ENCODE data around the gene DISC1. TPM values are rescaled to one million over a fixed set of nuclear protein-coding genes. Genes with fewer than 3 reads are reported as not detected.

Gene DISC1
- polyA plus RNA-seq, 3 donors: 5.5 to 14.7 (median 5.8) TPM

DNA sequence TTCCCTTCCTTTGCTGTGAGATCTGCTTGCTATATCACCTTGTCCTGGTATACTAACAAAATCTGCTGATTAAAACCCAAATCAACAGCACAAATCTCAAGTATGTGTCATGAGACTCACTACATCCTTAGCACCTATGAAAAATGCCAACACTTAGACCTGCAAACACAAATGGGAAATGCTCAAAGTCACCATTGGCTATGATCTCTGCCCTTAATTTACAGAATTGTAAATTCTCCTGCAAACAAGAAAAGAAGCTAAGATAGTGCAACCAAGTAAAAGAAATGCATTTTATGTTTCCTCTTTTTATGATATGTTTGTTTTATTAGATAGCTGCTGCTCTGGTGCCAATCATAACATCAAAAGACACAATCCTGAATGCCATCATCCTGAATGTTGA lies 80.8 kb downstream of the DISC1 start:
- H3K4me3 ChIP-seq (replicated peaks in 1 of 3; ENCODE audit: low read depth in 2 of 3, low read length in 3 of 3): no peak overlapping the region
- H3K79me2 ChIP-seq (ENCODE audit: insufficient read depth, low read length): peaks cover 11% of the 10 kb centered on the region
- Mint-ChIP-seq H3K4me1 (peaks cover 12% of the 10 kb centered on the region), H3K9me3 (peaks cover 0 to 2% (median 0%) of the 10 kb centered on the region in 7 donors), H3K27me3 (ENCODE audit: low read depth in 3 of 3) (no peaks in the 10 kb centered on the region), H3K27ac (peak overlapping the region in 1 of 7 donors; percentile 2), H3K36me3 (peaks cover 62 to 81% of the 10 kb centered on the region in 2 donors), H3K4me3 (no peak overlapping the region)
- intact Hi-C loops (cut with micrococcal nuclease): no loop called here
- DNase-seq: no peak
- peaks cover under 1 to 6% of the 10 kb centered on the region in 2 donors for H3K4me1 ChIP-seq (ENCODE audit: control insufficient read depth in 1 of 2, insufficient read depth in 2 of 2, low read length in 2 of 2)
- H4K20me1 ChIP-seq (ENCODE audit: insufficient read depth, low read length): peaks cover 51% of the 10 kb centered on the region
- no peak overlapping the region for H3K27ac ChIP-seq (ENCODE audit: low read depth in 1 of 2, low read length in 2 of 2)
- H2AFZ ChIP-seq (ENCODE audit: insufficient read depth, low read depth, low read length, poor library complexity, severe bottlenecking): no peak overlapping the region
- H3K4me2 ChIP-seq (replicated peaks; ENCODE audit: extremely low read depth, low read length, poor library complexity, severe bottlenecking): no peak overlapping the region
- H3K27me3 ChIP-seq (ENCODE audit: control insufficient read depth in 2 of 2, insufficient read depth in 2 of 2, low read length in 2 of 2): no peaks in the 10 kb centered on the region
- H3K9ac ChIP-seq (ENCODE audit: insufficient read depth, low read length, poor library complexity, severe bottlenecking): no peak overlapping the region
- H3K9me3 ChIP-seq (replicated peaks in 1 of 2; ENCODE audit: control insufficient read depth in 1 of 2, insufficient read depth in 1 of 2, low read length in 2 of 2): no peaks in the 10 kb centered on the region
- peaks cover 23 to 81% of the 10 kb centered on the region in 2 donors for H3K36me3 ChIP-seq (replicated peaks in 1 of 2; ENCODE audit: control insufficient read depth in 1 of 2, insufficient read depth in 2 of 2, low read length in 2 of 2)
- no peak for TF ChIP-seq CTCF (IDR thresholded peaks at IDR 0.05)

DNA sequence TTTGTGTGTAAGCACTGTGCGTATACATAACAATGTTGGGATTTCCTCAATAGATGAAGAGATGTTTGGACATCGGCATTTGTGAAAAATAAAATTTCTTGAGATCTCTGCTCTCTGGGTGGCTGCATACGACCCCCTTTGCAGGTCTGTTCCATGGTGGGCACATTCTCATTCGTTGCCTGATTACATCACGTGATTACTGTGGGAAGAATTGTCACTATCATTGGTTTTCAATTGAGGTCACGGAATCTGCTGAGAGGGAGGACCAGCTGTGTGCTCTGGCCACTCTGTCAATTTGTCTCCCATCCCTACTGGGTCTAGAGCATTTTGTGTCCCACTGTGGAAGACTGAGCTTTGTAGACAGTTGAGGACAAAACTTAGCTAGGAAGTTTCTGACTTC lies 81.8 kb downstream of the DISC1 start:
- H3K36me3 Mint-ChIP-seq: peaks cover 61 to 80% of the 10 kb centered on the region in 2 donors
- no peak overlapping the region for H2AFZ ChIP-seq (ENCODE audit: insufficient read depth, low read depth, low read length, poor library complexity, severe bottlenecking)
- no peak overlapping the region for H3K4me2 ChIP-seq (replicated peaks; ENCODE audit: extremely low read depth, low read length, poor library complexity, severe bottlenecking)
- no peaks in the 10 kb centered on the region for H3K9me3 ChIP-seq (replicated peaks in 1 of 2; ENCODE audit: control insufficient read depth in 1 of 2, insufficient read depth in 1 of 2, low read length in 2 of 2)
- H4K20me1 ChIP-seq (ENCODE audit: insufficient read depth, low read length): peaks cover 43% of the 10 kb centered on the region
- H3K9me3 Mint-ChIP-seq: peaks cover 0 to 2% (median 0%) of the 10 kb centered on the region in 7 donors
- no peak overlapping the region for H3K4me3 ChIP-seq (replicated peaks in 1 of 3; ENCODE audit: low read depth in 2 of 3, low read length in 3 of 3)
- H3K27me3 ChIP-seq (ENCODE audit: control insufficient read depth in 2 of 2, insufficient read depth in 2 of 2, low read length in 2 of 2): no peaks in the 10 kb centered on the region
- WGBS (ENCODE audit: insufficient coverage): 94% methylated on average over 5 of the region's 6 CpGs
- no peak for TF ChIP-seq CTCF (IDR thresholded peaks at IDR 0.05)
- DNase-seq: no peak
- intact Hi-C loops (cut with micrococcal nuclease): no loop called here
- no peak overlapping the region for H3K4me3 Mint-ChIP-seq
- no peaks in the 10 kb centered on the region for H3K27me3 Mint-ChIP-seq (ENCODE audit: low read depth in 3 of 3)
- peaks cover 4% of the 10 kb centered on the region for H3K4me1 Mint-ChIP-seq
- peaks cover 0 to 5% of the 10 kb centered on the region in 2 donors for H3K4me1 ChIP-seq (ENCODE audit: control insufficient read depth in 1 of 2, insufficient read depth in 2 of 2, low read length in 2 of 2)
- H3K36me3 ChIP-seq (replicated peaks in 1 of 2; ENCODE audit: control insufficient read depth in 1 of 2, insufficient read depth in 2 of 2, low read length in 2 of 2): peaks cover 18 to 79% of the 10 kb centered on the region in 2 donors
- peaks cover 5% of the 10 kb centered on the region for H3K79me2 ChIP-seq (ENCODE audit: insufficient read depth, low read length)
- no peak overlapping the region for H3K9ac ChIP-seq (ENCODE audit: insufficient read depth, low read length, poor library complexity, severe bottlenecking)
- H3K27ac ChIP-seq (ENCODE audit: low read depth in 1 of 2, low read length in 2 of 2): no peak overlapping the region
- no peak overlapping the region for H3K27ac Mint-ChIP-seq

Data from CD14-positive monocyte (primary cell).